GM21423 (cell line): ENCODE measurements around the gene GPER1.
"Not testable (repeated sequence)": the region's sequence is repeated elsewhere in the genome, so short reads cannot be mapped to it uniquely, and the experiment has no call there.

Experiments
- ATAC-seq: cut with Tn5 transposase; IDR thresholded peaks from one replicate; pipeline ENCODE4 v1.9.1; 2021; ENCODE audit warnings: mild to moderate bottlenecking, moderate library complexity; ENCODE audit not compliant: unreplicated experiment

Gene GPER1

DNA sequence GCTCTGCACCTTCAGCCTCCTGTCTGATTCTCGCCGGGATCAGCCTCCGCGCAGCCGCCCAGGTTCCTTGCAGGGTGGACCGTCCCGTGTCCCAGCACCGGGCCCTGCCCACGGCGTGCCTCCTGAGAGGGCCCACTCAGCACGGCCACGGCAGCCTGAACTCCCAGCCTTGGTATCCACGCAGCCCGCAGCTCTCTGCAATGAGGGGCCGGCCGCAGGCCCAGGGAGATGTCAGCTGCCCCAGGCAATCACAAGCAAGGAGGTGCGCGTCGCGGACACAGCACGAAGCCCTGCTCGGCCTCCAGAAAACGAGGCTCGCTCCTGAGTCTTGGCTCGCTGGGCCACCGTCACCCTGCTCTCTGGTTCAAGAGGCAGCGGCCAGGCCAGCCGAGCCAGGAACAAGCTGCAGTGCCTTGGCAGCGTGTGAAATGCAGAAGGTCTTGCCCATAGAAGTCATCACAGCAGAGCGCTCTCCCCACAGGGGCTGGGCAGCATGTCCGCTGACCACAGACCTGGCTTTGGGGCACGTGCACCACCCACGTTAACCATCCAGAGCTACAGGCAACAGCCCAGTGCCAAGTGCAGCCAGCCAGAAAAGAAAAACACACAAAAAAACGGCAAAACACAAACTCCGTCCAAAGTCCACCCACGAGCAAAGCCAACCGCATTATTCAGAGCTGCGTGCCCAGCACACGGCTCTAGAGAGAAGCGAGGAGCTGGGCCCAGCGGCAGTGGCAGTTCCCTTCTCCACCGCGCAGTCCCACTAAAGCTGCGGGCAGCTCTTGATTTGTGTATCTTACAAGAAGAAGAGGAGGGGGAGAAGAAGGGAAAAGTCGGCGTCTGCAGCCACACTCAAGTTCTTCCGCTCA lies 13.9 kb downstream of the GPER1 start:
- no peak for ATAC-seq

DNA sequence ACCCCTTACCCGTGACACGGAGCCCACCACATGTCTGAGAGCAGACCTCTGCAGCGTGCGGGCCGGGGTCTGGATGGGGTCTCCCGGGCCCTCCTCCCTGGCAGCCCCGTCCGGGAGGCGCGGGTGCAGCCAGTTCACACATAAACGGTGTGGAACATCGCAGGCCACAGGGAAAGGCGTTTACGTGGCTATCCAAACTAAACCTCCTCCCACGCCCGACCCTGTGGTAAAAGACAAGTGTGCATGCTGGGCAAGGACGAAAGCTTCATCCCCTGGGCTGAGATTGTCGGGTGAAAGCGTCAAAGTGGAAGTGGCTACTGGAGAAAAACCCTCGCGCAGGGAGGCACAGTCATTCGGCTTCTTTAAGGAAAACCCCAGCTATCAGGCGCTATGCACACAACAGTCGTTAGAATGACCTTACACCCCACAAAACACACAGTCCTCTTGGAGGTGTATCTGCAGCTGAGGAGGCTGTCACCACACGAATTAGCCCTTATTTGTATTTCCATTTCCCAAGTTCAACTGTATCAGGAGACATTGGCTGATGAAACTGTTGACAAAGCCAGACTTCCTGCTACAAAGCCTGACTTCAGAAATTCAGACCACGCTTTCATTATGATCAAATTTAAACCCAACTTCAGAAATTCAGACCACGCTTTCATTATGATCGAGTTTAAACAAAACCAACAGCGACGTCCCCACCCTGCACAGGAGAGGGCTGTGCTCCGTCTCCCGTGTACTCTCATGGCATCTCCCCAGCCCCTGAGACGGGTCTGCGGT lies 15.3 kb downstream of the GPER1 start:
- peak; percentile 56 for ATAC-seq

- ATAC-seq = peak; percentile 2
These were observed 16.0 kb downstream of the GPER1 start for GRCh38 chr7:1103789-1104515.

DNA sequence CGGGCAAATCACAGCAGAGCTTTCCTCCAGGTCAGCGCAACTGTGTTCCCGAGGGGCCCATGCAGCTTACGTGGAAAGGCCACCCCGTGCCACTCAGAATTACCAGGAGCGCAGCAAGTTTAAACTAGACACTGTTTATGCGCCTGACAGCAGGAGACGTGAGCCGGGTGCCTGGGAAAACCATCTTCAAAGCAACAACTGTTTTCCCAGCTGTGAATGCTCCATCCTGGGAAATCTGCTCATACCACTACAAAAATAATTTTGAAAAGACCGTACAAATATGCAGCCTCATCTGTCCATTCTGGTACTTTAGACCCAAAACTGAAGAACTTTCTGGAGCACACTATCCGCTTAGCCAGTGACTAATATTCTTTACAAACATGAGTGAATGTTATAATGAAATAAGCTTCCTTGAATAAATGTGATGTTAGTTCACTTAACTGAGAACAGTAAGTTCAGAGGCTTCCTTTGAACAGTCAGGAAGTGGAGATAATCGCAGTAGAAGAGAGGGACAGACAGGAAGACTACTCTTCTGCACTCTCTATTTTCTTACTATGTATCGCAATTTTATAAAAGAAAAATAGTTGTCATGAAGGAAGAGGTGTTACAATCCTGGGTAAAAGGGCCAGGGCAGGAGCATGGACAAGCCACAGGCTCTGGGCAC lies 16.7 kb downstream of the GPER1 start:
- ATAC-seq = no peak

GRCh38 chr7:1105189-1105588 lies 17.3 kb downstream of the GPER1 start:
- ATAC-seq = no peak

- ATAC-seq = no peak
These were observed 18.3 kb downstream of the GPER1 start for GRCh38 chr7:1106063-1106792.

GRCh38 chr7:1106793-1107421 lies 19.0 kb downstream of the GPER1 start:
- no peak for ATAC-seq

GRCh38 chr7:1108264-1108920 lies 20.5 kb downstream of the GPER1 start:
- ATAC-seq = no peak

DNA sequence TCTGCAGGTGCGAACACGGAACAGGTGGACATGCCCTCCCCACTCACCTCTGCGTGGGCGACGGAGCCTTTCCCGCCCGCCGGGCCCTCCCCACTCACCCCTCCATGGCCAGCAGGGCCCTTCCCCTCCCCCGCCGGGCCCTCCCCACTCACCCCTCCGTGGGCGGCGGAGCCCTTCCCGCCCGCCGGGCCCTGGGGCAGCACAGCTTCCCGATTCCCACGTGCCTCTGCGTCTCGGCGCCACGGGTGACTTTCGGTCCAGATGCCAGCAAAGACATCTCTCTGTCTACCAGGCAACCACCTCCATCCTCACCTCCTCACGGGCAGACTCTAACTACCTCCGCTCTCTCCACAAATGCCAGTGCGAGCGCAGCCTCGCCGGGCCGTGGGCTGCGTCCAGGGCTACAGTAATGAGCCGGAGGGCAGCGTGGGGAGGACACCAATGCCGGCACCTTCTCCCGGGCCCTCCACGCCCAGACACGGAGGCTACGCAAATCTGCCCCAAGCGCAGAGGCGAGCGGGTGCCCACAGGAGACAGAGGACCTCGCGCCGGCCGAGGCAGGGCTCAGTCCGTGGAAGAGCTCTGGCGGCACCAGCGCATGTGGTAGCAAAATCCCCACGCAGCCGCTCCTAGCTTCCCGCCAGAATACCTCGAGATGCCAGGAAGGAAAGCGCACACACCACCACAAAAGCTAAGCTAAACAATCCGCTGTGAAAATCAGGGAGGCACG lies 21.8 kb downstream of the GPER1 start:
- ATAC-seq = no peak

GRCh38 chr7:1110358-1110757 lies 22.4 kb downstream of the GPER1 start:
- ATAC-seq = no peak

DNA sequence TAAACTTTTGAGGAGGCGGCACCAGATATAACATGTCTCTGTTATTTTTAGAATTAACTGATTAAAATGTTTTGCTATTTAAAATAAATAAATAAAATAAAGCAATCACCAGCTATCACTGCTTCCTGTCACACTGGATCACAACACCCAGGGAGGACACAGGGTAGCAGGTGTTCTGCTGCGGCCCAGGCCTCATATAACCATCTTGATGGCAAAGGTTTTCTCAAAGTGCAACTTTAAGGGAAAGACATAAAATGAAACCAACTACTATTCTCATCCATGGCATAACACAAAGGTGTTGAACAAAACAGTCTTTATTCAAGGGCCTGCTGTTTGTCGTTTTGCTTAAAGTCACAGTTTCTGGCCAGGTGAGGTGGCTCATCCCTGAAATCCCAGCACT lies 23.2 kb downstream of the GPER1 start:
- no peak for ATAC-seq

DNA sequence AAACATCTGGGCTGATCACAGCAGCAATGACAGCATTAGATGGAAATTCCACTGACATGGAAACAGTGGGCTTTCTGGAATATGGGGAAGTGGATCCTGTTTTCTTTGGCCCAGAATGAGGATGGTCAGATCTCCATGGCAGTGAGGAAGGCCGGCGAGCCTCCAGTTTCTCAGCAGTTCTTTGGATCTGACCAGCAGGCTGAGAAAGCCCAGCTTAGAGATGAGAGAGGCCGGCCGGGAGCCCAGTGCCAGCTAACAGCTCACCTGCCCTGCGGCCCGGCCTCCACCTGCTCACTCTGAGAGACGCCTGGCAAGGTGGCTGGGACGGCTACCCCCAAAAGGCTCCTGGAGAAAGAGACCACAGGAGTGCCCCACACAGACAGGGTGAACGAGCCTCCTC lies 24.2 kb downstream of the GPER1 start:
- ATAC-seq = no peak

DNA sequence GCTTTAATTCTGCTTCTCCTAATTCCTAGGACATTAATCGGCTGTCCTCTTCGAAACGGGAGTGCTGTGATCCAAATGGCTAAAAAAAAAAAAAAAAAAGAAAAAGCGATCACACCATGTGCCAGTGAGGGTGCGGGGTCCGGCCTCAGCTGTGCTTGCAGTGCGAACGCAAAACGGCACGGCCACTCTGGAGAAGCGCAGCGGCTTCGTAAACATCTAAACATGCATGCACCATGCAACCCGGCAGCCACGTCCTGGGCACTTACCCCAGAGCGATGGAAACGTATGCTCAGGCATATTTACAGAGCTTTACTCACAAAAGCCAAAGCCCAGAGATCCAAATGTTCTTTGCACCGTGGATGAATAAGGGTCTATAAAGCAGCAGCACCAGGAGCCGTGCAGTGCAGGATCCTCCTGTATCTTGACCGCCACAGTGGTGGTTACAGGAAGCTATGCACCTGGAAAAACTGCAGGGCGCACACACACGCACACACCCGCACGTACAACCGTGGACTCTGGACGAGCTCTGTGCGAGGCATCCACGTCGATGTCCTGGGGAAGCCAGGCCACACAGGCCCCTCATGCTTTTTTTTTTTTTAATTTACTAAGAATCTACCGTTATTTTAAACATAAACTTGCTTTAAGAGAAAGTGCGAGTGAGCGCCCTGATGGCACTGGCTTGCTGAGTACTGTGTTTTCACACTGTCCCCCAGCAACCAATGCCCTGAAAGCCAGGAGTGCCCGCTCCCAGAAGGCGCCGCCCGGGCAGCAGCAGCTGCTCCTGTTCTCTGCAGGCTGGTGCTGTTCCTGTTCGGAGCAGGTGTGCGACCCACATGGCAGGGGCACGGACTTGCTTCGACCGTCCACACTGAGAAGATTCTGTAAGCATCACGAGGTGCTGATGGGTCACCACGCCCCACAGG lies 25.0 kb downstream of the GPER1 start:
- no peak for ATAC-seq

DNA sequence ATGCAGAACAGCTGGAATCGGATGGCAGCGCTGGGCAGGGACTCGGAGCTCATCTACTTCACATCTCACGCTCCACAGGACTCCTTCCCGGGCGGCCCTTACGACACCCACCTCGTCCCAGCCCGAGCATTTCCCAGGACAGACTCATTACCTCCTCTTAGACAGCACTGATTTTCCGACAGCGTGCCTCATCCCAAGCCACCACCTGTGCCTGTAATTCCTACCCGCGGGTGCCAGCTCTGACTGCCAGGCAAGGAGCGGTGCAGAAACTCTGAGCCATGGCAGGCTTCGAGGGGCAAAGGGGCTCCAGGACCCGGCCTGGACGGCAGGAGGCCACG lies 25.6 kb downstream of the GPER1 start:
- no peak for ATAC-seq

DNA sequence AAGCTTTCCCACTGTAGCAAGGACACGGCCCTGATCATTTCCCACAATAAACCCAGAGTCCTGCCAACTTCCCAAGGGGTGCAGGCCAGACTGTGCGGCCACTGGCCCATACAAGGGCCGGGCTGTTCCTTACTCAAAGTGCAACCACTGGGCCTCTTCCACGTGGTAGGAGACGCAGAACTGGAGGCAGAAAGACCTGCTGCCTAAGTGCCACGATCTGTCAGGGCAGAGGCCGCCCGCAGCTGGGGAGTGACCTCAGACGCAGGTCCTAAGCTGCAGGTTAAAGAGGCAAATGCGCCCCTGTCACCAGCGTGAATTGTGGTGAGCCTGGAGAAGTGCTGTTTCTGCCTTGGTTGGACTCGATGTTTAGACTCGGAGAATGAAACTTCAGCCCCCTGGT lies 26.2 kb downstream of the GPER1 start:
- ATAC-seq = no peak

DNA sequence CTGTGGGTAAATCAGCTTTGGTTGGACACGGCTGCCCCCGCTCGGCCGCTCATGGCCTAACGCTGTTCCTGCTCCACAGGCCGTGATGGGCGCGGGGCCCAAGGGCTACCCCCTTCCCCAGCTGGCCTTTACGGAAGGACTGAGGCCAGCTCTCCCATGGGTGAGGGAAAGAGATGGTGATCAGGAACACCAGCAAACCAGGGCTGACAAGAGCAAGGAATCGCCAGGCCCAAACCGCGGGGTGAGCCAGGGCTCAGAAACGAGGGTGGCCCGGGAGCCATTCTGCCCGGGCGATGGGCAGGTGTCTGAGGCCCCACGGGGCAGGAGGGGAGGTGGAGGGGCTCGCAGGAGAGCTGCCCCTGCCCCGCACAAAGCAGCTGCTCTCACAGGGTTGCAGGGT lies 26.6 kb downstream of the GPER1 start:
- no peak for ATAC-seq

GRCh38 chr7:1115171-1116045 lies 27.5 kb downstream of the GPER1 start:
- ATAC-seq = not testable (repeated sequence)
